HG03571 (cell line): ENCODE measurements around the gene NFASC.

Experiments
- ATAC-seq: cut with Tn5 transposase; IDR thresholded peaks from one replicate; pipeline ENCODE4 v1.9.1; 2021; ENCODE audit not compliant: unreplicated experiment

NFASC gene

DNA sequence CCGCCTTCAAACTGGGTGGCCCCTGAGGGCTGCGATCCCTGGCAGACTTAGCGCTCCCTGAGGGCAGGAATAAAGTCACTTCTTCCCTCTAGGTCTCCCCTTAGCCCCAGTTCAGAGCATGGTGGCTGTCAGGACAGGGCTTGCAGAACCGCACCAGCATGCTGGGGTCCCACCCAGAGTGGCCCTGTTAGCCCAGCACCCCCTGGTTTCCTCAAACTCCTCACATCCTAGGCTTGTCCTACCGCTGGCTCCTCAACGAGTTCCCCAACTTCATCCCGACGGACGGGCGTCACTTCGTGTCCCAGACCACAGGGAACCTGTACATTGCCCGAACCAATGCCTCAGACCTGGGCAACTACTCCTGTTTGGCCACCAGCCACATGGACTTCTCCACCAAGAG lies 188.2 kb downstream of the NFASC start:
- no peak for ATAC-seq

DNA sequence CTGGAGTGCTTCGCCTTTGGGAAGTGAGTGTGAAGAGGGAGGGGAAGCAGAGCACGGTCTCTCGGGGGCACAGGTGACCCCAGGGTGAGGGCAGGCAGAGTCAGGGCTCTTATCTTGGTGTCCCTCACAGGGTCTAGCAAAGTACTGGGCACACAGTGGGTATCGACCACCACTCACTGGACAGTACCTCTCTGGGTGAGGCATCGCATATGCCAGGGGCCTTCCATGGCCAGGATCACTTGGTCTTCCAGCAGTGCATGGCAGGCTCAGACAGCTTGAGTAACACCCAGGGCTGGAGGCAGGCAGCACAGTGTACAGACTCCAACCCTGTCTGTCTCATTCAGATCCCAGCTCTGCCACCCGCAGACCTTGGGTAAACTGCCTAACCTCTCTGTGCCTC lies 189.0 kb downstream of the NFASC start:
- no peak for ATAC-seq

DNA sequence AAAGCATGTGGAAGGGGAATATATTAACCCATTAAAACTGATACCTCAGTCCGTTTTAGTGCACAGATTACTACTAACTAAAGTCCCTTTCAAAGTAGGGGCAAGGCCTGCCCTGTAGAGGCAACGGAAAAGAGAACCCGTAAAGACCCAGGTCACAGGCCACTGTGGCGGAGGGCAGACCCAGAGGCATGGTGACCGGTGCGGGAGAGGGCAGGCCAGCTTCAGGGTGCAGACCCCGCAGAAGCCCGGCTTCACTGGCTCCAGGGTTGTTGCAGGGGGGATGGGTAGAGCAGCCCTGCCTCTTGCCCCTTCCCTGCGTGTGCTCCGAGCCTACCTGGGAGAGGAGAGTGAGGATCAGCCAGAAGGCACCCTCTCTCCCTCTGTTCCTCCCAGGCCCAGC lies 190.1 kb downstream of the NFASC start:
- ATAC-seq = no peak

DNA sequence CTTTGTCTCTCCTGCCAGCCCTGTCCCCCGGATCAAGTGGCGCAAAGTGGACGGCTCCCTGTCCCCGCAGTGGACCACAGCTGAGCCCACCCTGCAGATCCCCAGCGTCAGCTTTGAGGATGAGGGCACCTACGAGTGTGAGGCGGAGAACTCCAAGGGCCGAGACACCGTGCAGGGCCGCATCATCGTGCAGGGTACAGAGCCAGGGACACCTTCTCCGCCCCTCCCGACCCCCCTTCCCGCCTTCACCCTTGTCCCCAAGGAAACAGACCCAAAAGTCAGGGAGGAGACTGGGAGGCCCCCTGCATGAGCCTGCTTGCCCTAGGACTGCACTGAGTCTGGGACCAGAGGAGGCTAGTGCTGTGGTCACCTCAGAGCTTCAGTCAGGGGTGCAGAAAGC lies 190.6 kb downstream of the NFASC start:
- ATAC-seq = no peak

DNA sequence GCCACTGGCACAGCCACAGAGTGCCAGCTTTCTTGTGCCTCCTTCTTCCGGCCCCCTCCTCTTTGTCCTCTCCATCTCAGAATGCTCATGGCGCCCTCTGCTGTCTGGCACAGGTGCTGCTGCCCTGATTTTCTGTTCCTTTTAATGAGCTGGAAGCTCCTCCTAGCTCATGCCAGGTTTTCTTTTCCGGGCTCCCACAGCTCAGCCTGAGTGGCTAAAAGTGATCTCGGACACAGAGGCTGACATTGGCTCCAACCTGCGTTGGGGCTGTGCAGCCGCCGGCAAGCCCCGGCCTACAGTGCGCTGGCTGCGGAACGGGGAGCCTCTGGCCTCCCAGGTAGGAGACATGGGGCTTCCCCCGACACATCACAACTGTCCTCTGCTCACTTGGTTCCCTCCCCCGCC lies 191.0 kb downstream of the NFASC start:
- no peak for ATAC-seq

DNA sequence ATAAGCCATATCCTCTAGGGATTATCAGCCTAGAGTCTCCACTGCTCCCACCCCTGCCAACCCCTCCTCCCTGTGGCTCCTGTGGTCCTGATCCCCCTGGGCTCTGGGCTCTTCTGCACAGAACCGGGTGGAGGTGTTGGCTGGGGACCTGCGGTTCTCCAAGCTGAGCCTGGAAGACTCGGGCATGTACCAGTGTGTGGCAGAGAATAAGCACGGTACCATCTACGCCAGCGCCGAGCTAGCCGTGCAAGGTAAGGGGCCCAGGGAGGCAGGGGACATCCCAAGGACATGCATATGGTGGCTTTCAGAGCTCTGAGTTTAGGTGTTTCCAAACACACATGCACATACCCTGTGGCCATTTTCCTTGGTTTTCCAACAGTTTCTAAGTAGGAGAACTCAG lies 191.7 kb downstream of the NFASC start:
- ATAC-seq = no peak

DNA sequence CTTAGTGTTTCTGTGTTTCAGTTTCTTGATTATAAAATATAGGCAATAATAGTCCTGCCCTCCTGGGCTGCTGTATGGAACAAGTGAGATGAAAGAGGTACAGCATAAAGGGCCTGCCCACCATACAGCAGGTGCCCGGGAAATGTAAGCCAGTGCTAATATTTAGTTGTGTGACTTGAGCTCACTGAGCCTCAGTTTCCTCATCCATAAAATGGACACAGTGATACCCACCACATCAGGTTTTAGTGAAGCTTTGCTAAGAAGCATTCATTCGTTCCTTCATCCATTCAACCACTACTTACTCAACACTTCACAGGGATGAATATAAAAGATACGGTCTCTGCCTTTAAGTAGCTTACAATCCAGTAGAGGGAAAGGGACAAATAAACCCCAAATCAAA lies 192.2 kb downstream of the NFASC start:
- ATAC-seq = no peak

GRCh38 chr1:205064301-205064700 lies 193.6 kb downstream of the NFASC start:
- no peak for ATAC-seq

DNA sequence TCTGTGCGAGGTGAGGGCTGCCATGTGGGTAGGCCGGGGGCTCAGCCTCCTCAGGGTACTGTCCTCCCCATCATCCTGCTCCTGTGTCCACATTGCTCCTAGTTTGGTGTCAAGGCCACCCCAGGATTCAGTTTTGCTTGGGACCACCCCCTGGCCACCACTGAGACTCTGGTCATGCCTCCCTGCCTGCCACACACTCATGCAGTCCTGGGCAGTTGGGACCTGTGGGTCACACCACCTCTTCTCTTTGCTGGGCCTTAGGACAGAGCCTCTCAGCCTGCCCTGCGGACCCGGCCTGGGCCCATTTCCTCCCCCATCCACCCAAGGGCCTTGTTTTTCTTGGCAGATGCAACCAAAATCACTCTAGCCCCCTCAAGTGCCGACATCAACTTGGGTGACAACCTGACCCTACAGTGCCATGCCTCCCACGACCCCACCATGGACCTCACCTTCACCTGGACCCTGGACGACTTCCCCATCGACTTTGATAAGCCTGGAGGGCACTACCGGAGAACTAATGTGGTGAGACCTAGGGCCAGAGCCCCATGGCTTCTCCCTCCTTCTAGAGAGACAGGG lies 194.2 kb downstream of the NFASC start:
- ATAC-seq = no peak

GRCh38 chr1:205065666-205066065 lies 195.0 kb downstream of the NFASC start:
- no peak for ATAC-seq

DNA sequence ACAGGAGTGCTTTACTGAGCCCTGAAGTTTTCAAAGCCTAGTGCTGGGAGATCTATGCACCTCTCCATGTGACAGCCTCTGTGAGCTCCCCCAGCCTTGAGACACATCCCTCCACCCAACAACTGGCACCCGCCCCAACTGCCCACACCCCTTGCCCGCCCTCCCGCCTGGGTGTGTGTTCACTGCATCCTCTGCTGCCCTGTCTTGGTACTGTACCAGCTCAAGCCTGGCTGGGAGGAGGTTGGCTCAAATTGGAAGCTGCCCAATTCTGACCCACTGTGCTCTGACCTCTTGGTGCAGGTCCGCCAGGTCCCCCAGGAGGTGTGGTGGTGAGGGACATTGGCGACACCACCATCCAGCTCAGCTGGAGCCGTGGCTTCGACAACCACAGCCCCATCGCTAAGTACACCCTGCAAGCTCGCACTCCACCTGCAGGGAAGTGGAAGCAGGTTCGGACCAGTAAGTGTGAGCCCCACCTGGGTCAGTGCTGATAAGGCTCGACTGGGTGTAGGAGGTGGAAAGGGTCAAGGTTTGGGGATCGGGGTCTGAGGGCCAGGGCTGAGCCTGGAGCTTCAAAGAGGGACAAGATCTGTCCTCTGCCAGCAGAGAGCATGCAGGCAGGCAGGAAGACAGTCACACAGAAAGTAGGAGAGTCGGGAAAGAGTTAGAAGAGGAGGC lies 195.6 kb downstream of the NFASC start:
- ATAC-seq = no peak

DNA sequence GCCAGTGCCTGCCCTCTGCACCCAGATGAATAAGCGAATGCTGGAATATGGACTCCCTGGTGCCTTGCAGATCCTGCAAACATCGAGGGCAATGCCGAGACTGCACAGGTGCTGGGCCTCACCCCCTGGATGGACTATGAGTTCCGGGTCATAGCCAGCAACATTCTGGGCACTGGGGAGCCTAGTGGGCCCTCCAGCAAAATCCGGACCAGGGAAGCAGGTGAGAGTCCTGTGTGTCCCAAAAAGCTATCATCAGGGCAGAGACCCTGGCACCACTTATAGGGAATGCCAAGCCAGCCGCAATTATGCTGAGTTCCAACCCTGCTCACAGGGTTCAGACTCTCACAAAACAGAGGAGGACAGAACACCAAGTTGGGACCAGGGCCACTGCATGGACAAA lies 196.4 kb downstream of the NFASC start:
- ATAC-seq = no peak

DNA sequence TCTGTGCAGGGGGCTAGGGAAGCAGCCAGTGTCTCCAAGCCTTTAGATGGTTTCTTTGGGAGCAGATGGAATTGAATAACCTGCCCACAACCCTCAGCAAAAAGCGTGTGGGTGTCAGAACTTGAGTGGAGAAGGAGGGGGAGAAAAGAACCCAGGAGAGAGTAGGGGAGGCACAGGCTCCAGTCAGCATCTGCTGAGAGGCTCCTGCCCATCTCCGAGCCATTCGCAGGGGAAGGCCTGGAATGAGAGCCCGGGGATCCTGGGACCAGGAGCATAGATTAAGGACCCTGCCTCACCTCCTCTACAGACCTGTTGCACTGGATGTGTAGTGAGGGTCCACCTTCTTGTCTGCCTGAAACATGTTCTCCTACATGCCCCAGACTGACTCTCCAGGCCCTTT lies 197.3 kb downstream of the NFASC start:
- no peak for ATAC-seq

- no peak for ATAC-seq
Observed at GRCh38 chr1:205068457-205069040, 197.9 kb downstream of the NFASC start.

DNA sequence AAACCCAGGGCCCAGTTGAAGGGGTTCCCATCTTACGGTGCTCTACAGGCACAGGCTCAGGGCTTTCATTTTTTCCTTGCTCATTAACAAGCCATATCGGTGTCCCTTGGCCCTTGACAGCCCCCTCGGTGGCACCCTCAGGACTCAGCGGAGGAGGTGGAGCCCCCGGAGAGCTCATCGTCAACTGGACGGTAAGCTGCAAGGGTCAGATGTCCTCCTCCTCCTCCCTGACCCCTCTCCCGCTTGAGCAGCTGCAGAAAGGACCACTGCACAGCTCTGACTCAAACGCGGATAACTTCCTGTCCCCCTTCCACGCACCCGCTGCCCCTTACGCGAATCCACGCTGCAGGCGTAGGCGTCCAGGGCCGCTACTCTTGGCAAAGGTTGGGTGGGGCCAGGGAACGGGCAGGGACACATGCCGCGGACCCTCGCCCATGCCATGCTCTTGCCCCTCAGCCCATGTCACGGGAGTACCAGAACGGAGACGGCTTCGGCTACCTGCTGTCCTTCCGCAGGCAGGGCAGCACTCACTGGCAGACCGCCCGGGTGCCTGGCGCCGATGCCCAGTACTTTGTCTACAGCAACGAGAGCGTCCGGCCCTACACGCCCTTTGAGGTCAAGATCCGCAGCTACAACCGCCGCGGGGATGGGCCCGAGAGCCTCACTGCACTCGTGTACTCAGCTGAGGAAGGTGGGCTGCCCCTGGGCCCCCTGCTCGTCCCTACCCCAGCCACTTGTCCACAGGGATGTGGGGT lies 198.9 kb downstream of the NFASC start:
- ATAC-seq = no peak

DNA sequence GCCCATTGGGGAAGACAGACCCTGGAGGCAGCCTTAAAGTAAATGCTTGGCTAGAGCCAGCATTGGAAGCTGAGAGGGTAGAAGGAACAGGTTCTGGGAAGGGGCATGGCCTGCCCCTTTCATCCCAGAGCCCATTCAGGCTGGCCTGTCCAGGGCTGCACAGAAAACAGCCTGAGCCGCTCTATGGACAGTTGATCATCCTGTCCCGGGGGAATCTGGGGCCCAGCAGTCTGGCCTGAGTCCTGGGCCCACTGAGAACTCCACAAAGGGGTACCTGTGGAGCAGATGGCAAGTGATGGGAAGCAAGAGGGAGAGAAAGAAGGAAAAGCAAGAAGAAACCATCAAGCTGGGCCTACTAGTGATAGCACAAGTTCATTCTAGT lies 200.4 kb downstream of the NFASC start:
- no peak for ATAC-seq

DNA sequence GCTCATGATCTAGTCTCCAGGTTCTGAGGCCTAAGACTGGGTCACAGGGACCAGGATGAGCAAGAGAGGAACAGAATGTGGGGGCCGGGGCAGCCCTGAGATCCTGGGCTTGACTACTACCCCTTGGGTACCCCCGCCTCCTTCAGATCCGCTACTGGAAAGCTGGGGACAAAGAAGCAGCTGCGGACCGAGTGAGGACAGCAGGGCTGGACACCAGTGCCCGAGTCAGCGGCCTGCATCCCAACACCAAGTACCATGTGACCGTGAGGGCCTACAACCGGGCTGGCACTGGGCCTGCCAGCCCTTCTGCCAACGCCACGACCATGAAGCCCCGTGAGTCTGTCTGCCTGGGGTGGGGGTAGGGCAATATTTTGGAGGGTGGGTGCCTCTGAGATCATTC lies 201.1 kb downstream of the NFASC start:
- ATAC-seq = no peak

GRCh38 chr1:205072286-205072685 lies 201.6 kb downstream of the NFASC start:
- ATAC-seq = no peak
